Spleen (tissue), 11 donors: ENCODE measurements around the gene LRRC30. TPM values are rescaled to one million over a fixed set of nuclear protein-coding genes. Genes with fewer than 3 reads are reported as not detected.

Experiments
- DNase-seq: peaks from one replicate; pipeline ENCODE4 v3.0.0-alpha.2; 2020
- H3K27ac ChIP-seq, 8 donors: fragments of 200-600 bp; sonication (generic) in 7 of 8; 1 replicate in 4 of 8; 2 replicates in 4 of 8; pipeline versions ENCODE4 v1.5.0 to v1.8.0; 2016 to 2021; ENCODE audit warnings: inconsistent platforms in 4 of 8, mild to moderate bottlenecking in 4 of 8, moderate library complexity in 1 of 8
- H3K27me3 ChIP-seq, 7 donors: fragments of 200-600 bp; sonication (generic) in 6 of 7; replicated peaks in 1 of 7; 1 replicate in 4 of 7; 2 replicates in 3 of 7; pipeline versions ENCODE4 v1.5.0 to v1.8.0; 2016 to 2021; ENCODE audit warnings: inconsistent platforms in 3 of 7, mild to moderate bottlenecking in 1 of 7
- H3K36me3 ChIP-seq, 6 donors: fragments of 200-600 bp; sonication (generic) in 5 of 6; 1 replicate in 4 of 6; 2 replicates in 2 of 6; pipeline versions ENCODE4 v1.5.0 to v1.8.0; 2016 to 2021; ENCODE audit warnings: inconsistent platforms in 2 of 6
- H3K4me1 ChIP-seq, 6 donors: fragments of 200-600 bp; sonication (generic) in 5 of 6; 1 replicate in 3 of 6; 2 replicates in 3 of 6; pipeline versions ENCODE4 v1.5.0 to v1.8.0; 2016 to 2021; ENCODE audit warnings: inconsistent platforms in 3 of 6
- H3K4me3 ChIP-seq, 8 donors: fragments of 200-600 bp; sonication (generic) in 7 of 8; 1 replicate in 4 of 8; 2 replicates in 4 of 8; pipeline versions ENCODE4 v1.5.0 to v1.8.0; 2016 to 2021; ENCODE audit warnings: inconsistent platforms in 4 of 8, mild to moderate bottlenecking in 4 of 8, moderate library complexity in 2 of 8
- H3K9me3 ChIP-seq, 8 donors: fragments of 200-600 bp; sonication (generic) in 7 of 8; 1 replicate in 4 of 8; 2 replicates in 4 of 8; pipeline versions ENCODE4 v1.5.0 to v1.8.0; 2016 to 2021; ENCODE audit warnings: inconsistent platforms in 4 of 8
- CTCF ChIP-seq, 11 experiments: fragments of 200-600 bp in 7 of 11; fragments of 450-650 bp in 4 of 11; sonication (generic) in 4 of 11; IDR thresholded peaks in 8 of 11; conservative IDR thresholded peaks in 3 of 11; 1 replicate in 7 of 11; 2 replicates in 4 of 11; pipeline versions ENCODE4 v1.4.0 to v1.8.0; 2016 to 2021; ENCODE audit warnings: antibody characterized with exemption in 11 of 11, inconsistent platforms in 4 of 11, mild to moderate bottlenecking in 1 of 11
- POLR2A ChIP-seq, 3 donors: fragments of 450-650 bp; IDR thresholded peaks; one replicate each; pipeline ENCODE4 v1.5.1; 2017; ENCODE audit warnings: antibody characterized with exemption in 3 of 3, mild to moderate bottlenecking in 1 of 3
- POLR2AphosphoS5 ChIP-seq, 3 donors: sonication (generic); formaldehyde crosslinking; IDR thresholded peaks; one replicate each; pipeline ENCODE4 v1.5.1; 2017; ENCODE audit warnings: antibody characterized with exemption in 3 of 3
- WGBS, 5 donors: extraction: QIAGEN DNeasy Blood & Tissue Kit in 3 of 5; methylation state at CpG; one replicate each; pipeline versions ENCODE4 v1.1.5 to v1.1.7; 2013 to 2018; 5-methylcytosine and 5-hydroxymethylcytosine counted together
- intact Hi-C: fragments of 100-400 bp; cut with DNase I; formaldehyde crosslinking; loops from one replicate; pipeline ENCODE4 v1.15.0; 2023; ENCODE audit warnings: low total_unique reads
- polyA plus RNA-seq, 3 donors: library from polyadenylated mRNA; stranded (reverse); fragments of 200-250 nt; gene quantifications; one replicate each; pipeline ENCODE4 v1.2.1, GENCODE V29; 2013
- total RNA-seq, 7 donors: library from RNA; depleted of rRNA in 3 of 7; stranded (reverse); fragments of >200 nt in 3 of 7; fragmentation: NEBNext Ultra II Directional in 4 of 7; extraction: Animal tissue kit (Norgen Biotek cat#: 25700) in 4 of 7; gene quantifications; one replicate each; pipeline versions ENCODE4 v1.1.0 to v1.2.1, GENCODE V29; 2016 to 2021
- donor health status: healthy with polysubstance abuse.
- donor health status: DM: no; HTN: no; CAD: no; lungs with moderate emphysema.
- donor health status: DM: no; HTN: no; CAD: no.
- donor health status: Bipolar disorder and iron deficiency.
- donor health status: healthy.
- donor health status: DM: no; HTN: no; CAD: no.
- donor health status: DM: yes; HTN: yes; CAD: no.

LRRC30 gene
- total and polyA plus RNA-seq, 10 donors: not detected

GRCh38 chr18:7221424-7222155, 9.3 kb upstream of the LRRC30 start:
- Histone ChIP-seq H3K4me3 (no peak overlapping the region), H3K36me3 (no peaks in the 10 kb centered on the region), H3K27me3 (no peaks in the 10 kb centered on the region), H3K4me1 (no peaks in the 10 kb centered on the region), H3K9me3 (no peaks in the 10 kb centered on the region), H3K27ac (no peak overlapping the region)
- 56 to 72% (median 67%) methylated on average over 5 of the region's 5 CpGs for WGBS, 5 donors
- intact Hi-C loops: no loop called here
- peak in 9 of 11 experiments; percentile 21 to 62 (median 49) for TF ChIP-seq CTCF (IDR thresholded peaks at IDR 0.05 in 8 of 11, conservative IDR thresholded peaks at IDR 0.05 in 3 of 11)
- no peak for TF ChIP-seq POLR2A (IDR thresholded peaks at IDR 0.05)
- TF ChIP-seq POLR2AphosphoS5 (IDR thresholded peaks at IDR 0.05): no peak
- DNase-seq: no peak

GRCh38 chr18:7224198-7224597, 6.7 kb upstream of the LRRC30 start:
- no peaks in the 10 kb centered on the region for H3K9me3 ChIP-seq
- no peak for DNase-seq
- no peak overlapping the region for H3K27ac ChIP-seq
- H3K27me3 ChIP-seq: no peaks in the 10 kb centered on the region
- WGBS, 5 donors: 69 to 94% (median 84%) methylated on average over 3 of the region's 3 CpGs
- intact Hi-C loops: no loop called here
- no peaks in the 10 kb centered on the region for H3K36me3 ChIP-seq
- no peak overlapping the region for H3K4me3 ChIP-seq
- H3K4me1 ChIP-seq: no peaks in the 10 kb centered on the region
- TF ChIP-seq POLR2AphosphoS5 (IDR thresholded peaks at IDR 0.05): no peak
- TF ChIP-seq POLR2A (IDR thresholded peaks at IDR 0.05): no peak
- no peak for TF ChIP-seq CTCF (IDR thresholded peaks at IDR 0.05 in 8 of 11, conservative IDR thresholded peaks at IDR 0.05 in 3 of 11)

- Histone ChIP-seq H3K27me3 (no peaks in the 10 kb centered on the region), H3K9me3 (no peaks in the 10 kb centered on the region), H3K27ac (no peak overlapping the region), H3K4me1 (peaks cover 0 to 21% (median 2%) of the 10 kb centered on the region in 6 donors), H3K36me3 (no peaks in the 10 kb centered on the region), H3K4me3 (no peak overlapping the region)
- no peak for TF ChIP-seq POLR2AphosphoS5 (IDR thresholded peaks at IDR 0.05)
- WGBS, 5 donors: 87 to 91% (median 88%) methylated on average over 3 of the region's 3 CpGs
- intact Hi-C loops: no loop called here
- DNase-seq: no peak
Measured at GRCh38 chr18:7232218-7232617, 1.3 kb downstream of the LRRC30 start.

- 83 to 91% (median 90%) methylated on average over 8 of the region's 8 CpGs for WGBS, 5 donors
- intact Hi-C loops: no loop called here
Measured at GRCh38 chr18:7233134-7233810, 2.4 kb downstream of the LRRC30 start.

More at GRCh38 chr18:7233134-7233810, 2.4 kb downstream of the LRRC30 start:
- no peaks in the 10 kb centered on the region for H3K9me3 ChIP-seq
- H3K4me3 ChIP-seq: no peak overlapping the region
- H3K4me1 ChIP-seq: peaks cover 0 to 21% (median 2%) of the 10 kb centered on the region in 6 donors
- TF ChIP-seq CTCF (IDR thresholded peaks at IDR 0.05 in 8 of 11, conservative IDR thresholded peaks at IDR 0.05 in 3 of 11) (no peak), POLR2AphosphoS5 (IDR thresholded peaks at IDR 0.05) (no peak), POLR2A (IDR thresholded peaks at IDR 0.05) (no peak)
- DNase-seq: no peak
- no peaks in the 10 kb centered on the region for H3K27me3 ChIP-seq
- no peak overlapping the region for H3K27ac ChIP-seq
- H3K36me3 ChIP-seq: no peaks in the 10 kb centered on the region
